Endothelial cell of umbilical vein (primary cell): ENCODE measurements around the gene PARP12. TPM values are rescaled to one million over a fixed set of nuclear protein-coding genes. Genes with fewer than 3 reads are reported as not detected.

Source experiments
- BruUV-seq: library from RNA; stranded (reverse); fragments of 400-500 nt; replicated peaks from 2 replicates; lab custom pipeline; 2021; lab: Mats Ljungman, UMichigan
- CTCF ChIA-PET: fragments of 300-600, 350-600 bp; sonication (Branson Sonifier 250); formaldehyde crosslinking; loops from one replicate; lab custom pipeline; 2021; ENCODE audit warnings: antibody characterized with exemption, inconsistent platforms; lab: Charles Lee
- POLR2A ChIA-PET: fragments of 300-600, 350-600 bp; sonication (Branson Sonifier 250); formaldehyde crosslinking; loops from one replicate; lab custom pipeline; 2021; ENCODE audit warnings: antibody characterized with exemption, inconsistent platforms; lab: Charles Lee
- DNase-seq: peaks from one replicate; pipeline ENCODE4 v3.0.0-alpha.2; 2011; ENCODE audit warnings: low read depth, low spot score
- FAIRE-seq: peaks from 2 replicates; lab custom pipeline; 2011; peaks lifted over from hg19 to GRCh38; lab: Jason Lieb, UNC
- H2AFZ ChIP-seq: 2 replicates; pipeline ENCODE4 v1.6.0; 2012; ENCODE audit warnings: low read depth, low read length, control low read depth, inconsistent platforms
- H3K27ac ChIP-seq: 2 replicates; pipeline ENCODE4 v1.5.1; 2011; ENCODE audit warnings: low read depth, mild to moderate bottlenecking, control low read depth, low read length, moderate library complexity; ENCODE audit not compliant: insufficient read depth
- H3K27me3 ChIP-seq, 2 experiments: 2 replicates each; pipeline versions ENCODE4 v1.6.0 to v1.6.1; 2011; ENCODE audit warnings: low read length in 2 of 2, mixed read lengths in 1 of 2; ENCODE audit not compliant: control insufficient read depth in 2 of 2, insufficient read depth in 2 of 2
- H3K36me3 ChIP-seq, 2 experiments: 2 replicates in 1 of 2; 3 replicates in 1 of 2; pipeline ENCODE4 v1.5.1; 2011; ENCODE audit warnings: low read length in 2 of 2, mild to moderate bottlenecking in 1 of 2, moderate library complexity in 1 of 2; ENCODE audit not compliant: control insufficient read depth in 2 of 2, insufficient read depth in 2 of 2; ENCODE audit errors: extremely low read depth in 1 of 2
- H3K4me1 ChIP-seq: 3 replicates; pipeline ENCODE4 v1.5.1; 2011; ENCODE audit warnings: mild to moderate bottlenecking, low read length; ENCODE audit not compliant: control insufficient read depth, insufficient read depth; ENCODE audit errors: extremely low read depth
- H3K4me2 ChIP-seq: 2 replicates; pipeline ENCODE4 v1.6.1; 2011; ENCODE audit warnings: low read length, control low read depth, mixed read lengths; ENCODE audit not compliant: insufficient read depth
- H3K4me3 ChIP-seq, 3 experiments: fragments of 200-600 bp in 1 of 3; sonication (generic), shearing (Covaris generic) in 1 of 3; replicated peaks in 1 of 3; 2 replicates each; pipeline ENCODE4 v1.5.1; 2011 to 2016; ENCODE audit warnings: control low read depth in 3 of 3, low read length in 3 of 3, mild to moderate bottlenecking in 2 of 3, inconsistent platforms in 1 of 3, low read depth in 1 of 3, moderate library complexity in 1 of 3; ENCODE audit not compliant: insufficient read depth in 1 of 3
- H3K79me2 ChIP-seq: 2 replicates; pipeline ENCODE4 v1.6.0; 2012; ENCODE audit warnings: low read length, inconsistent platforms; ENCODE audit not compliant: control insufficient read depth, insufficient read depth
- H3K9ac ChIP-seq: replicated peaks from 2 replicates; pipeline ENCODE3; 2011; ENCODE audit warnings: low read length, control low read depth; ENCODE audit not compliant: insufficient read depth; ENCODE audit errors: extremely low read depth
- H3K9me1 ChIP-seq: replicated peaks from 3 replicates; pipeline ENCODE4 v1.6.0; 2011; ENCODE audit warnings: mild to moderate bottlenecking, low read length; ENCODE audit not compliant: control insufficient read depth, insufficient read depth; ENCODE audit errors: extremely low read depth
- H3K9me3 ChIP-seq: replicated peaks from 2 replicates; pipeline ENCODE4 v1.5.1; 2012; ENCODE audit warnings: low read length, inconsistent platforms; ENCODE audit not compliant: control insufficient read depth, insufficient read depth
- H4K20me1 ChIP-seq: replicated peaks from 2 replicates; pipeline ENCODE3; 2011; ENCODE audit warnings: mild to moderate bottlenecking, low read length; ENCODE audit not compliant: control insufficient read depth, insufficient read depth; ENCODE audit errors: extremely low read depth
- EZH2 ChIP-seq: IDR thresholded peaks from 2 replicates; pipeline ENCODE4 v1.6.1; 2012; ENCODE audit warnings: borderline replicate concordance, low read depth, mild to moderate bottlenecking, moderate library complexity, low read length, inconsistent platforms; ENCODE audit not compliant: severe bottlenecking
- FOS ChIP-seq: IDR thresholded peaks from 2 replicates; pipeline ENCODE4 v1.6.1; 2011; ENCODE audit warnings: mild to moderate bottlenecking, low read length, moderate library complexity, borderline replicate concordance; ENCODE audit not compliant: insufficient read depth
- GATA2 ChIP-seq: IDR thresholded peaks from 2 replicates; pipeline ENCODE4 v1.7.0; 2011; ENCODE audit warnings: low read depth, mild to moderate bottlenecking, moderate library complexity, mixed read lengths, low read length; ENCODE audit not compliant: insufficient read length, insufficient read depth
- JUN ChIP-seq: IDR thresholded peaks from 2 replicates; pipeline ENCODE4 v1.6.1; 2011; ENCODE audit warnings: borderline replicate concordance, low read depth; ENCODE audit not compliant: insufficient read length, insufficient read depth
- MYC ChIP-seq: IDR thresholded peaks from one replicate; pipeline ENCODE4 v1.6.1; 2011; ENCODE audit warnings: mild to moderate bottlenecking, low read depth, low read length
- POLR2A ChIP-seq: IDR thresholded peaks from 2 replicates; pipeline ENCODE4 v1.6.1; 2012; ENCODE audit warnings: low read depth, mild to moderate bottlenecking, control low read depth, low read length
- POLR2AphosphoS5 ChIP-seq: IDR thresholded peaks from 2 replicates; pipeline ENCODE4 v1.6.1; 2012; ENCODE audit warnings: low read depth, mild to moderate bottlenecking, control low read depth, low read length, moderate library complexity; ENCODE audit not compliant: insufficient read depth
- dilution Hi-C: fragments of 300-500 bp; cut with MboI; formaldehyde crosslinking; loops from one replicate; pipeline ENCODE4 v1.15.0; 2019; ENCODE audit warnings: low sequenced_read_pairs; ENCODE audit not compliant: extremely low pct_ligation_motif_present
- intact Hi-C: fragments of 100-400 bp; cut with micrococcal nuclease; formaldehyde crosslinking; loops from one replicate; pipeline ENCODE4 v1.10.0; 2022
- polyA plus RNA-seq, 4 experiments: library from polyadenylated mRNA; depleted of rRNA in 3 of 4; stranded (reverse) in 3 of 4; unstranded in 1 of 4; fragments of >200 nt; gene quantifications; 2 replicates each; pipeline versions ENCODE4 v1.2.1 to v1.2.3, GENCODE V29; 2011 to 2012; ENCODE audit warnings: missing spikeins in 1 of 4
- total RNA-seq: library from RNA; stranded (reverse); gene quantifications from 2 replicates; pipeline ENCODE4 v1.2.3, GENCODE V29; 2021
- TF ChIP-seq, protein P1 (sequence below), 2 donors: IDR thresholded peaks; 1 replicate in 1 of 2; 2 replicates in 1 of 2; pipeline ENCODE4 v1.5.1; 2011; ENCODE audit warnings: low read length in 2 of 2, mild to moderate bottlenecking in 2 of 2, moderate library complexity in 2 of 2, control low read depth in 1 of 2, inconsistent platforms in 1 of 2, low read depth in 1 of 2; ENCODE audit not compliant: insufficient read depth in 1 of 2; ENCODE audit errors: extremely low read depth in 1 of 2
- TF ChIP-seq, protein P2 (sequence below): IDR thresholded peaks from 2 replicates; pipeline ENCODE4 v1.6.1; 2011; ENCODE audit not compliant: insufficient read depth, insufficient read length

Gene PARP12
- total and polyA plus RNA-seq, 2 donors (not counting 3 experiments of a cell fraction or from before 2014, with no cell fraction given): 65.4 to 83.2 TPM

DNA sequence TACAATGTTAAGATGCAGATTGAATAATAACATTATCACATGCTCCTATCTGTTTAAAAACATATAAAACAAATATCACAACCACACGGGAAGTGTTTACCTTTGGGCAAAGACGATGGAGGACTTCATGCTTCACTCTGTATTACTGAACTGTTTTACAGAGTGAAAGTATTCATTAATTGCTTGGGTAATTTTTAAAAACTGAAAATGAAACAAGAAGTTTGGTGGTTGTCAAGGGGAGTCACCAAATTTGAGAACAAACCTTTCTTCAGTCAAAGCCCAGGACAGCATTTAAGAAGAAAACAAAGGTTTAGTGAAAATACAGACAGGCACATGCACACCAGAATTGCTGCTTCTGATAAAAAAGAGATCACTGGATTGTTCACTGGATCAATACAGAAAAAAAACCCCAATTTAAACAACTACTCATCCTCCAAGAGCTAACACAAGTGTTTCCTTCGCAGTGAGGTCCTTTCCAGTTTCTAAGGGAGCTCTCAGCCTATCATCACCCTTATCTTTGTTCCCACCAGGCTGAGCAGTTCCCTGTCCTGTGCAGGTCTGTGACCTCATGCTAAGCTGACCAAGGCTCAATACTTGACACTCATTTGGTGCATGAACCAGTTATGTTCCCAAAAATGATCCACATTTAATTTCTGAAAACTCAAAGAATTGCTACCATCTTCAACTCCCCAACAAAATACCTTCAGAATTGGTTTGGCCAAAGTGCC, 8.8 kb downstream of the PARP12 start:
- Histone ChIP-seq H4K20me1 (no peaks in the 10 kb centered on the region), H3K79me2 (peaks cover 16% of the 10 kb centered on the region), H2AFZ (no peak overlapping the region), H3K4me2 (no peak overlapping the region), H3K27ac (no peak overlapping the region), H3K27me3 (no peaks in the 10 kb centered on the region), H3K9me3 (no peaks in the 10 kb centered on the region), H3K4me3 (no peak overlapping the region), H3K4me1 (peaks cover 24% of the 10 kb centered on the region), H3K36me3 (peaks cover 10 to 13% of the 10 kb centered on the region in 2 experiments), H3K9me1 (no peaks in the 10 kb centered on the region), H3K9ac (no peak overlapping the region)
- BruUV-seq: no TSS peak
- dilution Hi-C loops (no loop called here), intact Hi-C loops (no loop called here)
- TF ChIP-seq JUN (no peak), GATA2 (no peak), FOS (no peak), POLR2AphosphoS5 (no peak), MYC (no peak), EZH2 (no peak), POLR2A (no peak)
- TF ChIP-seq, protein P1, sequence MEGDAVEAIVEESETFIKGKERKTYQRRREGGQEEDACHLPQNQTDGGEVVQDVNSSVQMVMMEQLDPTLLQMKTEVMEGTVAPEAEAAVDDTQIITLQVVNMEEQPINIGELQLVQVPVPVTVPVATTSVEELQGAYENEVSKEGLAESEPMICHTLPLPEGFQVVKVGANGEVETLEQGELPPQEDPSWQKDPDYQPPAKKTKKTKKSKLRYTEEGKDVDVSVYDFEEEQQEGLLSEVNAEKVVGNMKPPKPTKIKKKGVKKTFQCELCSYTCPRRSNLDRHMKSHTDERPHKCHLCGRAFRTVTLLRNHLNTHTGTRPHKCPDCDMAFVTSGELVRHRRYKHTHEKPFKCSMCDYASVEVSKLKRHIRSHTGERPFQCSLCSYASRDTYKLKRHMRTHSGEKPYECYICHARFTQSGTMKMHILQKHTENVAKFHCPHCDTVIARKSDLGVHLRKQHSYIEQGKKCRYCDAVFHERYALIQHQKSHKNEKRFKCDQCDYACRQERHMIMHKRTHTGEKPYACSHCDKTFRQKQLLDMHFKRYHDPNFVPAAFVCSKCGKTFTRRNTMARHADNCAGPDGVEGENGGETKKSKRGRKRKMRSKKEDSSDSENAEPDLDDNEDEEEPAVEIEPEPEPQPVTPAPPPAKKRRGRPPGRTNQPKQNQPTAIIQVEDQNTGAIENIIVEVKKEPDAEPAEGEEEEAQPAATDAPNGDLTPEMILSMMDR (IDR thresholded peaks at IDR 0.05; ENCODE audit: extremely low read depth in 1 of 2, insufficient read depth in 1 of 2, low read depth in 1 of 2, low read length in 2 of 2): no peak
- TF ChIP-seq, protein P2, sequence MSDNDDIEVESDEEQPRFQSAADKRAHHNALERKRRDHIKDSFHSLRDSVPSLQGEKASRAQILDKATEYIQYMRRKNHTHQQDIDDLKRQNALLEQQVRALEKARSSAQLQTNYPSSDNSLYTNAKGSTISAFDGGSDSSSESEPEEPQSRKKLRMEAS: no peak
- POLR2A ChIA-PET: no interaction called here
- CTCF ChIA-PET: interaction anchor here (10.0 kb wide), 1 partner anchor 13 kb away, joined by 66 read pairs; no protein-coding TSS in a partner anchor
- DNase-seq (no peak), FAIRE-seq (no peak)
